ENCODE measurements around the gene KLHL29. TPM values are rescaled to one million over a fixed set of nuclear protein-coding genes. Genes with fewer than 3 reads are reported as not detected.
A peak's percentile ranks its signal among the peaks of the same experiment; 100 is the strongest.

Gene KLHL29
- total and polyA plus RNA-seq, 2 of the 13 experiments (the other 11 are each of a cell fraction or from before 2014, with no cell fraction given) = 0.01 TPM; not detected in 1

- TF ChIP-seq ETV5 (CRISPR knock-in tag; IDR thresholded peaks at IDR 0.05; ENCODE audit: borderline replicate concordance) (no peak), NFATC3 (CRISPR knock-in tag; IDR thresholded peaks at IDR 0.05) (no peak)
Measured at GRCh38 chr2:23688486-23689130, 303.6 kb downstream of the KLHL29 start (continued).

- Histone ChIP-seq H3K27me3 (ENCODE audit: control insufficient read depth in 1 of 2, insufficient read depth in 2 of 2, low read length in 2 of 2) (peaks cover 3% of the 10 kb centered on the region in 2 experiments; a peak in 3 of 5 replicates), H3K36me3 (replicated peaks in 1 of 2; ENCODE audit: control insufficient read depth in 1 of 2, insufficient read depth in 2 of 2, low read length in 2 of 2) (no peaks in the 10 kb centered on the region), H3K27ac (ENCODE audit: extremely low read length, insufficient read depth, low read length) (no peak overlapping the region), H3K4me1 (ENCODE audit: insufficient read depth, low read length) (0 out of 2 replicates have a peak, but pooled peaks cover 4% of the 10 kb centered on the region), H3K9ac (ENCODE audit: insufficient read depth, low read depth, low read length) (no peak overlapping the region), H3K4me2 (ENCODE audit: low read depth, low read length) (no peak overlapping the region), H4K20me1 (ENCODE audit: insufficient read depth, low read length) (no peaks in the 10 kb centered on the region), H3K4me3 (replicated peaks in 1 of 3; ENCODE audit: insufficient read depth in 1 of 3, low read depth in 2 of 3, low read length in 3 of 3) (no peak overlapping the region), H2AFZ (ENCODE audit: low read length) (no peak overlapping the region), H3K9me3 (ENCODE audit: low read length) (no peaks in the 10 kb centered on the region), H3K79me2 (ENCODE audit: insufficient read depth, low read length) (no peaks in the 10 kb centered on the region)
- ChIA-PET POLR2A (no interaction called here), CTCF (ENCODE audit: low intra/inter-chr PET ratio, low total read pairs) (no interaction called here)
- intact Hi-C loops (cut with micrococcal nuclease; ENCODE audit: unreplicated experiment) (no loop called here), in situ Hi-C loops (cut with HindIII; ENCODE audit: extremely low pct_ligation_motif_present, low pct_unique_long_range_greater_than_20kb) (no loop called here)
- ATAC-seq (no peak), DNase-seq (ENCODE audit: low spot score) (no peak), FAIRE-seq (no peak)
- TF ChIP-seq AGO2 (optimal IDR thresholded peaks at IDR 0.05; ENCODE audit: low read depth, low read length) (peak; percentile 43), STAG1 (CRISPR knock-in tag; IDR thresholded peaks at IDR 0.05) (no peak)
- no TSS peak for BruUV-seq (replicated peaks)
- WGBS (ENCODE audit: low lambda C conversion rate) = 63% methylated on average over 11 of the region's 11 CpGs
Measured at GRCh38 chr2:23689131-23689700, 304.2 kb downstream of the KLHL29 start.

DNA sequence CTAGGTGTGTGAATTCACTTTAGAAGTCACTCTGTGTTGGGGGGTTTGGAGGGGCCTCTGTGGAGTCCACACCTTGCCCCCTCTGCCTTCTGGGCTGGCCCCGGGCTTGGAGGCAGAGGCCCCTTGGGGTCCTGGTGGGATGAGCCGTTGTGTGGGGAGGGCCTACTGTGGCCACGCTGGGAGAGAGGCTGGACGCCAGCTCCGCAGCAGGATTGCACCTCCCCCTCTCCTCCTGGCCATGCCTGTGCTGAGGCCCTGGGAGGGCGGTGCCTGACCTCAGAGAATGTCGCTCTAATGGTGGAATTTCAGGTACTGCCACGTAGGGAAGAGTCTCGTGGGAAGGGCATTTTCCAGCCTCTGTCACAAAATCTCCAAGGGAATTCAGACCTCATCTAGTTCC lies 304.9 kb downstream of the KLHL29 start:
- DNase-seq (ENCODE audit: low spot score) (no peak), FAIRE-seq (no peak), ATAC-seq (no peak)
- Histone ChIP-seq H4K20me1 (ENCODE audit: insufficient read depth, low read length) (no peaks in the 10 kb centered on the region), H3K36me3 (replicated peaks in 1 of 2; ENCODE audit: control insufficient read depth in 1 of 2, insufficient read depth in 2 of 2, low read length in 2 of 2) (no peaks in the 10 kb centered on the region), H3K4me2 (ENCODE audit: low read depth, low read length) (no peak overlapping the region), H3K9ac (ENCODE audit: insufficient read depth, low read depth, low read length) (no peak overlapping the region), H3K27me3 (ENCODE audit: control insufficient read depth in 1 of 2, insufficient read depth in 2 of 2, low read length in 2 of 2) (peaks cover 3% of the 10 kb centered on the region in 2 experiments; a peak in 3 of 5 replicates), H3K9me3 (ENCODE audit: low read length) (no peaks in the 10 kb centered on the region), H3K79me2 (ENCODE audit: insufficient read depth, low read length) (no peaks in the 10 kb centered on the region), H2AFZ (ENCODE audit: low read length) (no peak overlapping the region), H3K27ac (ENCODE audit: extremely low read length, insufficient read depth, low read length) (no peak overlapping the region), H3K4me1 (ENCODE audit: insufficient read depth, low read length) (no peaks in the 10 kb centered on the region), H3K4me3 (replicated peaks in 1 of 3; ENCODE audit: insufficient read depth in 1 of 3, low read depth in 2 of 3, low read length in 3 of 3) (no peak overlapping the region)
- CTCF ChIA-PET (ENCODE audit: low intra/inter-chr PET ratio, low total read pairs) = no interaction called here
- intact Hi-C loops (cut with micrococcal nuclease; ENCODE audit: unreplicated experiment) (no loop called here), in situ Hi-C loops (cut with HindIII; ENCODE audit: extremely low pct_ligation_motif_present, low pct_unique_long_range_greater_than_20kb) (no loop called here)
- WGBS (ENCODE audit: low lambda C conversion rate) = 76% methylated on average over 9 of the region's 9 CpGs
- no TSS peak for BruUV-seq (replicated peaks)
- POLR2A ChIA-PET = no interaction called here
- TF ChIP-seq, protein P1, sequence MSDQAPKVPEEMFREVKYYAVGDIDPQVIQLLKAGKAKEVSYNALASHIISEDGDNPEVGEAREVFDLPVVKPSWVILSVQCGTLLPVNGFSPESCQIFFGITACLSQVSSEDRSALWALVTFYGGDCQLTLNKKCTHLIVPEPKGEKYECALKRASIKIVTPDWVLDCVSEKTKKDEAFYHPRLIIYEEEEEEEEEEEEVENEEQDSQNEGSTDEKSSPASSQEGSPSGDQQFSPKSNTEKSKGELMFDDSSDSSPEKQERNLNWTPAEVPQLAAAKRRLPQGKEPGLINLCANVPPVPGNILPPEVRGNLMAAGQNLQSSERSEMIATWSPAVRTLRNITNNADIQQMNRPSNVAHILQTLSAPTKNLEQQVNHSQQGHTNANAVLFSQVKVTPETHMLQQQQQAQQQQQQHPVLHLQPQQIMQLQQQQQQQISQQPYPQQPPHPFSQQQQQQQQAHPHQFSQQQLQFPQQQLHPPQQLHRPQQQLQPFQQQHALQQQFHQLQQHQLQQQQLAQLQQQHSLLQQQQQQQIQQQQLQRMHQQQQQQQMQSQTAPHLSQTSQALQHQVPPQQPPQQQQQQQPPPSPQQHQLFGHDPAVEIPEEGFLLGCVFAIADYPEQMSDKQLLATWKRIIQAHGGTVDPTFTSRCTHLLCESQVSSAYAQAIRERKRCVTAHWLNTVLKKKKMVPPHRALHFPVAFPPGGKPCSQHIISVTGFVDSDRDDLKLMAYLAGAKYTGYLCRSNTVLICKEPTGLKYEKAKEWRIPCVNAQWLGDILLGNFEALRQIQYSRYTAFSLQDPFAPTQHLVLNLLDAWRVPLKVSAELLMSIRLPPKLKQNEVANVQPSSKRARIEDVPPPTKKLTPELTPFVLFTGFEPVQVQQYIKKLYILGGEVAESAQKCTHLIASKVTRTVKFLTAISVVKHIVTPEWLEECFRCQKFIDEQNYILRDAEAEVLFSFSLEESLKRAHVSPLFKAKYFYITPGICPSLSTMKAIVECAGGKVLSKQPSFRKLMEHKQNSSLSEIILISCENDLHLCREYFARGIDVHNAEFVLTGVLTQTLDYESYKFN (CRISPR knock-in tag; conservative IDR thresholded peaks at IDR 0.05) = no peak
- TF ChIP-seq ZNF232 (CRISPR knock-in tag; IDR thresholded peaks at IDR 0.05; ENCODE audit: borderline replicate concordance) (no peak), YEATS2 (CRISPR knock-in tag; IDR thresholded peaks at IDR 0.05; ENCODE audit: borderline replicate concordance) (no peak), ZSCAN31 (CRISPR knock-in tag; IDR thresholded peaks at IDR 0.05; ENCODE audit: low read depth) (no peak), MTA1 (CRISPR knock-in tag; IDR thresholded peaks at IDR 0.05; ENCODE audit: borderline replicate concordance) (no peak), CBX5 (CRISPR knock-in tag; IDR thresholded peaks at IDR 0.05; ENCODE audit: borderline replicate concordance) (no peak), MTF1 (CRISPR knock-in tag; IDR thresholded peaks at IDR 0.05) (no peak)
- TF ChIP-seq, protein P2, sequence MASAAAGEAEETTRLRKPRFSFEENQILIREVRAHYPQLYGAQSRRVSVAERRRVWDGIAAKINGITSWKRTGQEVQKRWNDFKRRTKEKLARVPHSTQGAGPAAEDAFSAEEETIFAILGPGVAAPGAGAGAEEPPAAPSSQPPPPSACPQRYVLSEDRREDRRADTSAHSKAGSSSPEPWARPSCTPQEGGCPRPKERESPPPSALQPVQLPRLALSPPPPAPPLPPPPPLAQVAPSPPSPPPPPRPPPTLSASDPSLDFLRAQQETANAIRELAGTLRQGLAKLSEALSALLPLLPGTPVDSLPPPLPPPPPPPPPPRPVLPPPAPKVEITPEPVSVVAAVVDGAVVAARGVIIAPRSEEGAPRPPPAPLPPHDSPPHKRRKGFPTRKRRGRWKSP (CRISPR knock-in tag; IDR thresholded peaks at IDR 0.05) = no peak

Data from HepG2 (cell line).